KMS-11 (cell line): ENCODE measurements around the gene RRAS.

Experiments used
- H2AFZ ChIP-seq: fragments of 200-600 bp; sonication (generic); 2 replicates; pipeline ENCODE4 v1.6.1; 2016; ENCODE audit warnings: antibody characterized with exemption, mixed run types, low read depth
- H3K27ac ChIP-seq: fragments of 200-600 bp; sonication (generic); 2 replicates; pipeline ENCODE4 v1.6.1; 2016; ENCODE audit warnings: mild to moderate bottlenecking, mixed run types
- H3K27me3 ChIP-seq: fragments of 200-600 bp; sonication (generic); 2 replicates; pipeline ENCODE4 v1.6.1; 2017; ENCODE audit warnings: mild to moderate bottlenecking, low read depth, mixed run types, moderate library complexity; ENCODE audit not compliant: insufficient read depth
- H3K36me3 ChIP-seq: fragments of 200-600 bp; sonication (generic); 2 replicates; pipeline ENCODE4 v1.6.1; 2017; ENCODE audit warnings: mild to moderate bottlenecking, mixed run types; ENCODE audit not compliant: insufficient read depth
- H3K4me1 ChIP-seq: fragments of 200-600 bp; sonication (generic); 2 replicates; pipeline ENCODE4 v1.6.1; 2016; ENCODE audit warnings: mild to moderate bottlenecking, low read depth, mixed run types; ENCODE audit not compliant: poor library complexity, severe bottlenecking
- H3K4me2 ChIP-seq: fragments of 200-600 bp; sonication (generic); 2 replicates; pipeline ENCODE4 v1.7.0; 2016; ENCODE audit warnings: mild to moderate bottlenecking, mixed run types
- H3K4me3 ChIP-seq: fragments of 200-600 bp; sonication (generic); IDR thresholded peaks from 2 replicates; pipeline ENCODE4 v1.6.1; 2017; ENCODE audit warnings: low read depth, low read length, mixed read lengths; ENCODE audit not compliant: insufficient read depth
- H3K79me2 ChIP-seq: fragments of 200-600 bp; sonication (generic); 2 replicates; pipeline ENCODE4 v1.6.1; 2016; ENCODE audit warnings: low read depth, mixed run types; ENCODE audit not compliant: insufficient read depth
- H3K9ac ChIP-seq: fragments of 200-600 bp; sonication (generic); 2 replicates; pipeline ENCODE4 v1.6.1; 2016; ENCODE audit warnings: mild to moderate bottlenecking, mixed run types
- H4K20me1 ChIP-seq: fragments of 200-600 bp; sonication (generic); 2 replicates; pipeline ENCODE4 v1.6.1; 2016; ENCODE audit warnings: mild to moderate bottlenecking, mixed run types; ENCODE audit not compliant: insufficient read depth
- CTCF ChIP-seq: fragments of 200-600 bp; sonication (generic); conservative IDR thresholded peaks from 2 replicates; pipeline ENCODE4 v1.6.1; 2017; ENCODE audit warnings: low read depth, mild to moderate bottlenecking, antibody characterized with exemption, low read length, moderate library complexity, mixed read lengths

RRAS gene

GRCh38 chr19:49658139-49658517 is 18.2 kb upstream of the RRAS start:
- no peak overlapping the region for H3K9ac ChIP-seq
- no peak overlapping the region for H3K4me3 ChIP-seq
- H3K36me3 ChIP-seq: 0 out of 2 replicates have a peak, but pooled peaks cover 3% of the 10 kb centered on the region
- no peak overlapping the region for H3K27ac ChIP-seq
- H3K4me1 ChIP-seq: peaks cover 13% of the 10 kb centered on the region
- TF ChIP-seq CTCF: no peak
- no peaks in the 10 kb centered on the region for H3K27me3 ChIP-seq
- no peak overlapping the region for H2AFZ ChIP-seq
- no peaks in the 10 kb centered on the region for H4K20me1 ChIP-seq
- H3K79me2 ChIP-seq: peaks cover 4% of the 10 kb centered on the region; the same call in 1 of the 2 replicates
- no peak overlapping the region for H3K4me2 ChIP-seq

GRCh38 chr19:49657493-49658138 is 17.7 kb upstream of the RRAS start:
- H3K36me3 ChIP-seq: 0 out of 2 replicates have a peak, but pooled peaks cover 3% of the 10 kb centered on the region
- H3K4me1 ChIP-seq: peaks cover 8% of the 10 kb centered on the region
- H3K27ac ChIP-seq: no peak overlapping the region
- H4K20me1 ChIP-seq: no peaks in the 10 kb centered on the region
- no peak overlapping the region for H3K9ac ChIP-seq
- H2AFZ ChIP-seq: no peak overlapping the region
- no peak overlapping the region for H3K4me3 ChIP-seq
- H3K4me2 ChIP-seq: no peak overlapping the region
- peaks cover 2% of the 10 kb centered on the region; the same call in 1 of the 2 replicates for H3K79me2 ChIP-seq
- no peak for TF ChIP-seq CTCF
- H3K27me3 ChIP-seq: no peaks in the 10 kb centered on the region

- Histone ChIP-seq H3K36me3 (0 out of 2 replicates have a peak, but pooled peaks cover 3% of the 10 kb centered on the region), H2AFZ (no peak overlapping the region), H3K9ac (no peak overlapping the region), H4K20me1 (no peaks in the 10 kb centered on the region), H3K4me1 (no peaks in the 10 kb centered on the region), H3K27ac (no peak overlapping the region), H3K27me3 (no peaks in the 10 kb centered on the region), H3K79me2 (no peaks in the 10 kb centered on the region; the same call in 1 of the 2 replicates), H3K4me2 (no peak overlapping the region), H3K4me3 (no peak overlapping the region)
- TF ChIP-seq CTCF: no peak
Measured at GRCh38 chr19:49656456-49657109, 16.6 kb upstream of the RRAS start.

GRCh38 chr19:49655570-49656455 is 15.9 kb upstream of the RRAS start:
- Histone ChIP-seq H3K9ac (no peak overlapping the region), H2AFZ (no peak overlapping the region), H4K20me1 (no peaks in the 10 kb centered on the region), H3K36me3 (0 out of 2 replicates have a peak, but pooled peaks cover 3% of the 10 kb centered on the region), H3K4me1 (no peaks in the 10 kb centered on the region), H3K27me3 (no peaks in the 10 kb centered on the region), H3K27ac (no peak overlapping the region), H3K79me2 (no peaks in the 10 kb centered on the region; the same call in 1 of the 2 replicates), H3K4me3 (no peak overlapping the region), H3K4me2 (no peak overlapping the region)
- no peak for TF ChIP-seq CTCF
